Measurements from ENCODE around the gene CRYBG1. TPM values are rescaled to one million over a fixed set of nuclear protein-coding genes. Genes with fewer than 3 reads are reported as not detected.
A peak's percentile ranks its signal among the peaks of the same experiment; 100 is the strongest.

The CRYBG1 gene
- total RNA-seq, 1 donor from 2014 or later: 33.6 TPM

- H3K27ac Mint-ChIP-seq: peak overlapping the region; percentile 41
- H3K9me3 Mint-ChIP-seq: no peaks in the 10 kb centered on the region
- ATAC-seq (ENCODE audit: low read depth): no peak
- TF ChIP-seq CTCF (IDR thresholded peaks at IDR 0.05): no peak
- no peak for DNase-seq
- H3K36me3 Mint-ChIP-seq (ENCODE audit: low read depth): peaks cover 73% of the 10 kb centered on the region
- intact Hi-C loops (cut with micrococcal nuclease): loop anchor here (10.0 kb wide), 1 partner anchor 1295 kb away; the partner anchor contains the start of gene SCML4
- no peaks in the 10 kb centered on the region for H3K27me3 Mint-ChIP-seq
- POLR2A ChIA-PET: interaction anchor here (1.0 kb wide), 1 partner anchor 20 kb away, joined by 3 read pairs; no protein-coding TSS in a partner anchor
- H3K4me3 Mint-ChIP-seq: no peak overlapping the region
- H3K4me1 Mint-ChIP-seq: peaks cover 72% of the 10 kb centered on the region
- CTCF ChIA-PET: no interaction called here
Measured at GRCh38 chr6:106529438-106529837, 168.9 kb downstream of the CRYBG1 start.

GRCh38 chr6:106530026-106530425 lies 169.5 kb downstream of the CRYBG1 start:
- POLR2A ChIA-PET: no interaction called here
- CTCF ChIA-PET: no interaction called here
- intact Hi-C loops (cut with micrococcal nuclease): no loop called here

GRCh38 chr6:106530502-106530901 lies 170.0 kb downstream of the CRYBG1 start:
- no peak for ATAC-seq (ENCODE audit: low read depth)
- Mint-ChIP-seq H3K36me3 (ENCODE audit: low read depth) (peaks cover 75% of the 10 kb centered on the region), H3K27me3 (no peaks in the 10 kb centered on the region), H3K4me3 (no peak overlapping the region), H3K4me1 (peaks cover 72% of the 10 kb centered on the region), H3K27ac (peak overlapping the region; percentile 18), H3K9me3 (no peaks in the 10 kb centered on the region)
- CTCF ChIA-PET: interaction anchor here (1.2 kb wide), 1 partner anchor 9 kb away, joined by 3 read pairs; no protein-coding TSS in a partner anchor
- no peak for DNase-seq
- intact Hi-C loops (cut with micrococcal nuclease): no loop called here
- POLR2A ChIA-PET: no interaction called here
- TF ChIP-seq CTCF (IDR thresholded peaks at IDR 0.05): no peak

More at GRCh38 chr6:106530026-106530425, 169.5 kb downstream of the CRYBG1 start:
- H3K4me1 Mint-ChIP-seq: peaks cover 73% of the 10 kb centered on the region
- no peaks in the 10 kb centered on the region for H3K9me3 Mint-ChIP-seq
- no peaks in the 10 kb centered on the region for H3K27me3 Mint-ChIP-seq
- DNase-seq (no peak), ATAC-seq (ENCODE audit: low read depth) (no peak)
- no peak overlapping the region for H3K4me3 Mint-ChIP-seq
- no peak for TF ChIP-seq CTCF (IDR thresholded peaks at IDR 0.05)
- H3K36me3 Mint-ChIP-seq (ENCODE audit: low read depth): peaks cover 75% of the 10 kb centered on the region
- H3K27ac Mint-ChIP-seq: peak overlapping the region; percentile 18

- Mint-ChIP-seq H3K4me3 (no peak overlapping the region), H3K27ac (peak overlapping the region; percentile 80), H3K27me3 (no peaks in the 10 kb centered on the region), H3K4me1 (peaks cover 71% of the 10 kb centered on the region), H3K9me3 (no peaks in the 10 kb centered on the region), H3K36me3 (ENCODE audit: low read depth) (peaks cover 83% of the 10 kb centered on the region)
- no peak for ATAC-seq (ENCODE audit: low read depth)
- POLR2A ChIA-PET: interaction anchor here (0.6 to 2.8 kb wide), 4 partner anchors 11 to 1729 kb away, joined by 3 to 14 read pairs (median 11); no protein-coding TSS in a partner anchor
- TF ChIP-seq CTCF (IDR thresholded peaks at IDR 0.05): no peak
- CTCF ChIA-PET: interaction anchor here (1.0 to 1.3 kb wide), 2 partner anchors 20 to 33 kb away, joined by 3 to 7 read pairs; no protein-coding TSS in a partner anchor
- intact Hi-C loops (cut with micrococcal nuclease): no loop called here
- no peak for DNase-seq
Measured at GRCh38 chr6:106533054-106533453, 172.5 kb downstream of the CRYBG1 start.

- no peak for DNase-seq
- intact Hi-C loops (cut with micrococcal nuclease): loop anchor here (1.0 kb wide), 1 partner anchor 9 kb away; no protein-coding TSS in a partner anchor
- no peaks in the 10 kb centered on the region for H3K9me3 Mint-ChIP-seq
- TF ChIP-seq CTCF (IDR thresholded peaks at IDR 0.05): no peak
- ChIA-PET POLR2A (interaction anchor here (0.7 to 2.8 kb wide), 6 partner anchors 9 to 21 kb away, joined by 3 to 14 read pairs (median 9); no protein-coding TSS in a partner anchor), CTCF (interaction anchor here (0.7 to 1.5 kb wide), 4 partner anchors 8 to 89 kb away, joined by 3 to 4 read pairs (median 4); no protein-coding TSS in a partner anchor)
- peaks cover 75% of the 10 kb centered on the region for H3K36me3 Mint-ChIP-seq (ENCODE audit: low read depth)
- no peaks in the 10 kb centered on the region for H3K27me3 Mint-ChIP-seq
- no peak for ATAC-seq (ENCODE audit: low read depth)
- H3K27ac Mint-ChIP-seq: peak overlapping the region; percentile 82
- H3K4me1 Mint-ChIP-seq: peaks cover 77% of the 10 kb centered on the region
- no peak overlapping the region for H3K4me3 Mint-ChIP-seq
Measured at GRCh38 chr6:106534004-106534403, 173.5 kb downstream of the CRYBG1 start.
